ENCODE measurements around the gene KRTAP3-1. TPM values are rescaled to one million over a fixed set of nuclear protein-coding genes. Genes with fewer than 3 reads are reported as not detected.

The KRTAP3-1 gene
- polyA plus RNA-seq, 1 experiment: not detected

- no peak for TF ChIP-seq CTCF (IDR thresholded peaks at IDR 0.05; ENCODE audit: insufficient read depth, low read depth, low read length)
These were observed 4.7 kb upstream of the KRTAP3-1 start for GRCh38 chr17:41013606-41014005.

GRCh38 chr17:41013181-41013580 lies 4.3 kb upstream of the KRTAP3-1 start:
- H3K36me3 ChIP-seq (ENCODE audit: control insufficient read depth, insufficient read depth, low read length): no peaks in the 10 kb centered on the region
- POLR2A ChIA-PET: interaction anchor here (0.6 kb wide), 1 partner anchor 474 kb away, joined by 14 read pairs; no protein-coding TSS in a partner anchor

More at GRCh38 chr17:41013606-41014005, 4.7 kb upstream of the KRTAP3-1 start:
- peak; percentile 71 for DNase-seq (ENCODE audit: low read depth)
- ChIA-PET CTCF (interaction anchor here (1.0 to 2.0 kb wide), 5 partner anchors 11 to 649 kb away, joined by 3 to 7 read pairs (median 3); partner anchors contain the start of gene KRTAP1-5), POLR2A (interaction anchor here (0.6 to 0.7 kb wide), 2 partner anchors 13 to 86 kb away, joined by 5 read pairs; partner anchors contain the start of gene KRTAP1-5)
- no peaks in the 10 kb centered on the region for H3K27me3 ChIP-seq (ENCODE audit: control insufficient read depth, insufficient read depth, low read length)
- no peak overlapping the region for H3K4me3 ChIP-seq (ENCODE audit: low read depth, low read length)
- H3K36me3 ChIP-seq (ENCODE audit: control insufficient read depth, insufficient read depth, low read length): no peaks in the 10 kb centered on the region

GRCh38 chr17:41012326-41013120 lies 3.6 kb upstream of the KRTAP3-1 start:
- DNase-seq (ENCODE audit: low read depth): no peak
- no peaks in the 10 kb centered on the region for H3K27me3 ChIP-seq (ENCODE audit: control insufficient read depth, insufficient read depth, low read length)
- ChIA-PET CTCF (interaction anchor here (2.0 kb wide), 1 partner anchor 12 kb away, joined by 7 read pairs; no protein-coding TSS in a partner anchor), POLR2A (interaction anchor here (0.6 kb wide), 1 partner anchor 473 kb away, joined by 14 read pairs; no protein-coding TSS in a partner anchor)
- TF ChIP-seq CTCF (IDR thresholded peaks at IDR 0.05; ENCODE audit: insufficient read depth, low read depth, low read length): no peak
- H3K4me3 ChIP-seq (ENCODE audit: low read depth, low read length): no peak overlapping the region
- H3K36me3 ChIP-seq (ENCODE audit: control insufficient read depth, insufficient read depth, low read length): no peaks in the 10 kb centered on the region

More at GRCh38 chr17:41013181-41013580, 4.3 kb upstream of the KRTAP3-1 start:
- TF ChIP-seq CTCF (IDR thresholded peaks at IDR 0.05; ENCODE audit: insufficient read depth, low read depth, low read length): no peak
- CTCF ChIA-PET: interaction anchor here (1.0 to 2.0 kb wide), 5 partner anchors 11 to 650 kb away, joined by 3 to 7 read pairs (median 3); partner anchors contain the start of gene KRTAP1-5
- Histone ChIP-seq H3K27me3 (ENCODE audit: control insufficient read depth, insufficient read depth, low read length) (no peaks in the 10 kb centered on the region), H3K4me3 (ENCODE audit: low read depth, low read length) (no peak overlapping the region)
- DNase-seq (ENCODE audit: low read depth): peak; percentile 91

- no peak overlapping the region for H3K4me3 ChIP-seq (ENCODE audit: low read depth, low read length)
- no peaks in the 10 kb centered on the region for H3K27me3 ChIP-seq (ENCODE audit: control insufficient read depth, insufficient read depth, low read length)
- POLR2A ChIA-PET: no interaction called here
- no peak for TF ChIP-seq CTCF (IDR thresholded peaks at IDR 0.05; ENCODE audit: insufficient read depth, low read depth, low read length)
- H3K36me3 ChIP-seq (ENCODE audit: control insufficient read depth, insufficient read depth, low read length): no peaks in the 10 kb centered on the region
- CTCF ChIA-PET: no interaction called here
- DNase-seq (ENCODE audit: low read depth): no peak
These were observed 1.5 kb upstream of the KRTAP3-1 start for GRCh38 chr17:41010441-41010840.

- no peak for DNase-seq (ENCODE audit: low read depth)
- H3K4me3 ChIP-seq (ENCODE audit: low read depth, low read length): no peak overlapping the region
- ChIA-PET CTCF (no interaction called here), POLR2A (no interaction called here)
- no peaks in the 10 kb centered on the region for H3K27me3 ChIP-seq (ENCODE audit: control insufficient read depth, insufficient read depth, low read length)
- H3K36me3 ChIP-seq (ENCODE audit: control insufficient read depth, insufficient read depth, low read length): no peaks in the 10 kb centered on the region
- TF ChIP-seq CTCF (IDR thresholded peaks at IDR 0.05; ENCODE audit: insufficient read depth, low read depth, low read length): no peak
These were observed 1.0 kb upstream of the KRTAP3-1 start for GRCh38 chr17:41009936-41010335.
